ENCODE measurements around the gene ZNF213.

Gene ZNF213

DNA sequence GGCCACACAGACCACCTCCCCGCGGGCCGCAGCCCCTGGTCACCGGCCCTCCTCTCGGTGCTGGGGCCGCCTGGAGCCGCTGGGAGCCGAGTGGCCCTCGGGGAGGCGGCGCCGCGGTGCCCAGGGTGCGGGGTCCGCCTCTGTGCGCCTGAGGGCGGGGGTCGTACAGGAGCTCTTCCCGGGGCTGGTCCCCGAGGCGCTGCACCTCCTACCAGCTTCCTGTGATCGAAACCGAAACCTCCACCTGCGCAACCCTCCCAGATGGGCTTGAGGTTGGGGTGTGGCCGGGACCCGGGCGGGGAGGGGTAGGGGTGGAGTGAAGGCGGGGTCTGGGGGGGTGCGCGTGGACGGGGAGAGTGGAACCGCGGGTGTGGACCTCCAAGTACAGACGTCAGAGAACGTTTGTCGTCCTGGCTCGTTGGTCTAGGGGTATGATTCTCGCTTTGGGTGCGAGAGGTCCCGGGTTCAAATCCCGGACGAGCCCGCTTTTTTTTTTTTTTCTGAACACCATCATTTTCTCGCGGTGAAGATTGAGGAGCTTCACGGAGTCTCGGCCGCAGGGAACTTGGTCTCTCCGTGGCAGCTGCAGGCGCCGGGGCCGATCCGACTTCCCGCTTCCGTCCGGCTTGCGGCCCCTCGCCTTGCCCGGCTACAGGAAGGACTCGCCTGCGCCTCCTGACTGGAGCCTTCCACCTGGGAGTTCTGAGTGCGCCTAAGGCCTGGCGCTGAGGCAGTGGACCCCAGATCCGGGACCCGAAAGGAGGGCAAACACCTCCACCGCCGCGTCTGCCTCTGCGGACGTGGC, 23.9 kb downstream of the ZNF213 start:
- no peak overlapping the region for H3K27ac ChIP-seq (replicated peaks; ENCODE audit: low read length)
- H4K91ac ChIP-seq (ENCODE audit: low read depth, low read length, poor library complexity): no peak overlapping the region
- peaks cover 5 to 8% of the 10 kb centered on the region in 2 donors for H3K4me1 ChIP-seq (ENCODE audit: control insufficient read depth in 2 of 2, insufficient read depth in 1 of 2, low read depth in 1 of 2, low read length in 2 of 2)
- WGBS, 2 donors (ENCODE audit: extremely low coverage in 2 of 2, insufficient read length in 2 of 2, insufficient replicate concordance in 1 of 2): no CpG with 5 or more reads among the region's 70 CpGs
- peak overlapping the region; percentile 86 for H3K9ac ChIP-seq (ENCODE audit: low read depth, low read length, poor library complexity)
- peak; percentile 71 for DNase-seq (ENCODE audit: low spot score)
- no peak overlapping the region for H4K8ac ChIP-seq (ENCODE audit: low read depth, low read length)
- no peaks in the 10 kb centered on the region for H3K79me1 ChIP-seq (ENCODE audit: low read depth, low read length)
- peak overlapping the region; percentile 99 for H2AFZ ChIP-seq (ENCODE audit: low read length)
- H2BK12ac ChIP-seq (ENCODE audit: low read length): peak overlapping the region; percentile 22
- H3K9me3 ChIP-seq (replicated peaks in 1 of 2; ENCODE audit: control insufficient read depth in 2 of 2, insufficient read depth in 1 of 2, low read depth in 1 of 2, low read length in 2 of 2): peaks cover 0 to 2% of the 10 kb centered on the region in 2 donors
- H2AK5ac ChIP-seq (ENCODE audit: low read depth, low read length): no peak overlapping the region
- H3K14ac ChIP-seq (ENCODE audit: low read length): peak overlapping the region; percentile 47
- peaks cover 0 to 15% (median 2%) of the 10 kb centered on the region in 3 experiments for H3K27me3 ChIP-seq (ENCODE audit: control insufficient read depth in 3 of 3, insufficient read depth in 3 of 3, low read depth in 1 of 3, low read length in 3 of 3)
- H3K18ac ChIP-seq (ENCODE audit: low read length): peak overlapping the region; percentile 92
- no peak overlapping the region for H3K4ac ChIP-seq (ENCODE audit: low read length)
- H2BK5ac ChIP-seq (ENCODE audit: low read length): no peak overlapping the region
- H3K23ac ChIP-seq (ENCODE audit: low read depth, low read length, poor library complexity): peak overlapping the region; percentile 82
- no peak overlapping the region for H2BK120ac ChIP-seq (ENCODE audit: low read depth, low read length)
- peak overlapping the region; percentile 94 for H3K4me2 ChIP-seq (ENCODE audit: insufficient read depth, low read length, poor library complexity, severe bottlenecking)
- H2BK15ac ChIP-seq (ENCODE audit: low read length): no peak overlapping the region
- peak overlapping the region; percentile 53 to 97 for H3K4me3 ChIP-seq (ENCODE audit: low read length in 2 of 2)
- no peaks in the 10 kb centered on the region for H3K36me3 ChIP-seq (replicated peaks in 1 of 2; ENCODE audit: control insufficient read depth in 2 of 2, insufficient read depth in 2 of 2, low read length in 2 of 2)

DNA sequence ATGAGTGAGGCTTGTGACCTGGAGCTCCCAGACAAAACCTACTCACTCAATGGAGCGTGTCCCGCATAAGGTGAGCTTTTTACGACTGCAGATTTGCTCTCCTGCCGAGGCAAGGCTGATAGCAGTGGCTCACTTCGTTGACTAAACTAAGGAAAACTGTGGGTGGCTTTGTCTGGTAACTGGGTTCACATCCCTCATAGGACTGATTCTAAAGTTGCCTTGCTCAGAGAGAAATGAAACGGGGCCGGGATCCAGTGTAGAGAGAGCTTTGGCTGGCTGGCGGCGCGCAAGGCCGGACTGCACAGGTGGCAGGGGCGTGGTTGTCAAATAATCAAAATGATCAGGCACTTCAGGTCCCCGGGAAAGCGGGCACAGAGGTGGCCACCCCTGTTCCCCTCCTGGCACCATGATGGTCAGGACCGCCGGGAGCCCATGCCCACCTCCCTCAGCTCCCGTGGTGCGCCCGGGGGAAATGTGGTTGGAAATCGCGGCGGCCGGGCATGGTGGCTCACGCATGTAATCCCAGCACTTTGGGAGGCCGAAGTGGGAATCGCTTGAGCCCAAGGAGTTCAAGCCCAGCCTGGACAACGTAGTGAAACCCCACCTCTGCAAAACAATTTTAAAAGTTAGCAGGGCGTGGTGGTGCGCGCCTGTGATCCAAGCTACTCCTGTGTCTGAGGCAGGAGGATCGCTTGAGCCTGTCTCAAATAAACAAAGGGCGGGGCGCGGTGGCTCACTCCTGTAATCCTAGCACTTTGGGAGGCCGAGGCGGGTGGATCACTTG, 26.6 kb downstream of the ZNF213 start:
- Histone ChIP-seq H3K9ac (ENCODE audit: low read depth, low read length, poor library complexity) (no peak overlapping the region), H2BK12ac (ENCODE audit: low read length) (no peak overlapping the region)

DNA sequence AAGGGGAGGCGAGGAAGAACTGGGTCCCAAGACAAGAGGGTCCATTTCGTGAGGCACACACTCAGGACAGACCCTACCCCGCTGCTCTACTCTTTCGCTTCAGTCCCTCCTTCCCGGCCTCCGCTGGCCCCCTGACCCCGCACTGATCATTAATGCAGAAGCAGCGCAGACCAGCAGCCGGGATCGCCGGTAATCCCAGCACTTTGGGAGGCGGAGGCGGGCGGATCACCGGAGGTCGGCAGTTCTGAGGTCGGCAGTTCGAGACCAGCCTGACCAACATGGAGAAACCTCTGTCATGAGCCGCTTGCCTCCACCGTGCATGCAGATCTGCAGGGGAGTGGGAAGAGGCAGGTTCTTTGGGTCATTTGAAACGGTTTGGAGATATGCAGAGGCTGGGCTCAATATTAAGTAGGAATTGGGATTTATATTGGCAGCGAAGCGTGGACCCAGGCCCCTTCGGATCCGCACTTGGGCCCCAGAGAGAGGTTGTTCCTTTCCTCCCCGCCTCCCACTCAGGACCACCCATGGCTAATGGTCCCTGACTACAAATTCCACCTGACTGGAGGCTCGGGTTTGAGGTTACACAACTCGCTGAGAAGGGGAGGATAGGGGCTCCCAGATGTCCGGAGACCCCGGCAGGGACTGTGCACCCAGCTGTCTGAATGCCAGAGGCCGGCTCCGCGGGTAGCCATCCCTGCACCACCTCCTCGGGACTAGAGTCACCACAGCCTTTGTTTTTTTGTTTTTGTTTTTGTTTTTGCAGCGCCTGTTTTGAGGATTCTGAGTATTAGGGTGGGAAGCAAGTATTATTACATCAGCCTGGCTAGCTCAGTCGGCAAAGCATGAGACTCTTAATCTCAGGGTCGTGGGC, 29.5 kb downstream of the ZNF213 start:
- no CpG with 5 or more reads among the region's 37 CpGs for WGBS, 2 donors (ENCODE audit: extremely low coverage in 2 of 2, insufficient read length in 2 of 2, insufficient replicate concordance in 1 of 2)
- Histone ChIP-seq H3K23ac (ENCODE audit: low read depth, low read length, poor library complexity) (no peak overlapping the region), H2AK5ac (ENCODE audit: low read depth, low read length) (no peak overlapping the region), H3K18ac (ENCODE audit: low read length) (no peak overlapping the region), H2AFZ (ENCODE audit: low read length) (peak overlapping the region; percentile 67), H3K4me2 (ENCODE audit: insufficient read depth, low read length, poor library complexity, severe bottlenecking) (no peak overlapping the region), H2BK12ac (ENCODE audit: low read length) (no peak overlapping the region), H3K4me3 (ENCODE audit: low read length in 2 of 2) (no peak overlapping the region), H4K8ac (ENCODE audit: low read depth, low read length) (no peak overlapping the region), H4K91ac (ENCODE audit: low read depth, low read length, poor library complexity) (no peak overlapping the region), H3K9ac (ENCODE audit: low read depth, low read length, poor library complexity) (no peak overlapping the region), H3K14ac (ENCODE audit: low read length) (no peak overlapping the region), H3K4me1 (ENCODE audit: control insufficient read depth in 2 of 2, insufficient read depth in 1 of 2, low read depth in 1 of 2, low read length in 2 of 2) (no peaks in the 10 kb centered on the region), H3K79me1 (ENCODE audit: low read depth, low read length) (no peaks in the 10 kb centered on the region), H3K9me3 (replicated peaks in 1 of 2; ENCODE audit: control insufficient read depth in 2 of 2, insufficient read depth in 1 of 2, low read depth in 1 of 2, low read length in 2 of 2) (peaks cover 0 to 4% of the 10 kb centered on the region in 2 donors), H2BK15ac (ENCODE audit: low read length) (no peak overlapping the region), H2BK5ac (ENCODE audit: low read length) (no peak overlapping the region), H3K27ac (replicated peaks; ENCODE audit: low read length) (no peak overlapping the region), H3K27me3 (ENCODE audit: control insufficient read depth in 3 of 3, insufficient read depth in 3 of 3, low read depth in 1 of 3, low read length in 3 of 3) (peaks cover 0 to 28% (median 13%) of the 10 kb centered on the region in 3 experiments), H3K36me3 (replicated peaks in 1 of 2; ENCODE audit: control insufficient read depth in 2 of 2, insufficient read depth in 2 of 2, low read length in 2 of 2) (no peaks in the 10 kb centered on the region), H2BK120ac (ENCODE audit: low read depth, low read length) (no peak overlapping the region), H3K4ac (ENCODE audit: low read length) (no peak overlapping the region)
- no peak for DNase-seq (ENCODE audit: low spot score)

More for the DNA sequence above, 26.6 kb downstream of the ZNF213 start:
- H3K9me3 ChIP-seq (replicated peaks in 1 of 2; ENCODE audit: control insufficient read depth in 2 of 2, insufficient read depth in 1 of 2, low read depth in 1 of 2, low read length in 2 of 2): peaks cover 0 to 4% of the 10 kb centered on the region in 2 donors
- H3K27me3 ChIP-seq (ENCODE audit: control insufficient read depth in 3 of 3, insufficient read depth in 3 of 3, low read depth in 1 of 3, low read length in 3 of 3): peaks cover 2 to 12% (median 3%) of the 10 kb centered on the region in 3 experiments
- no peak overlapping the region for H3K4me3 ChIP-seq (ENCODE audit: low read length in 2 of 2)
- no peak overlapping the region for H2BK5ac ChIP-seq (ENCODE audit: low read length)
- H4K8ac ChIP-seq (ENCODE audit: low read depth, low read length): no peak overlapping the region
- H2BK120ac ChIP-seq (ENCODE audit: low read depth, low read length): no peak overlapping the region
- H3K36me3 ChIP-seq (replicated peaks in 1 of 2; ENCODE audit: control insufficient read depth in 2 of 2, insufficient read depth in 2 of 2, low read length in 2 of 2): no peaks in the 10 kb centered on the region
- no peak overlapping the region for H3K23ac ChIP-seq (ENCODE audit: low read depth, low read length, poor library complexity)
- H3K4ac ChIP-seq (ENCODE audit: low read length): no peak overlapping the region
- no peak overlapping the region for H3K27ac ChIP-seq (replicated peaks; ENCODE audit: low read length)
- H3K4me2 ChIP-seq (ENCODE audit: insufficient read depth, low read length, poor library complexity, severe bottlenecking): no peak overlapping the region
- H3K18ac ChIP-seq (ENCODE audit: low read length): no peak overlapping the region
- H3K14ac ChIP-seq (ENCODE audit: low read length): no peak overlapping the region
- H2BK15ac ChIP-seq (ENCODE audit: low read length): no peak overlapping the region
- DNase-seq (ENCODE audit: low spot score): no peak
- H2AK5ac ChIP-seq (ENCODE audit: low read depth, low read length): no peak overlapping the region
- H2AFZ ChIP-seq (ENCODE audit: low read length): no peak overlapping the region
- H3K4me1 ChIP-seq (ENCODE audit: control insufficient read depth in 2 of 2, insufficient read depth in 1 of 2, low read depth in 1 of 2, low read length in 2 of 2): peaks cover 5 to 8% of the 10 kb centered on the region in 2 donors
- H3K79me1 ChIP-seq (ENCODE audit: low read depth, low read length): no peaks in the 10 kb centered on the region
- WGBS, 2 donors (ENCODE audit: extremely low coverage in 2 of 2, insufficient read length in 2 of 2, insufficient replicate concordance in 1 of 2): no CpG with 5 or more reads among the region's 36 CpGs
- H4K91ac ChIP-seq (ENCODE audit: low read depth, low read length, poor library complexity): no peak overlapping the region
